ENCODE measurements around the gene KCNQ1. TPM values are rescaled to one million over a fixed set of nuclear protein-coding genes. Genes with fewer than 3 reads are reported as not detected.

Gene KCNQ1
- polyA plus RNA-seq, 1 of the 3 experiments (the other 2 are of a cell fraction): 0.05 TPM

GRCh38 chr11:2767071-2767470 lies 322.3 kb downstream of the KCNQ1 start:
- H3K36me3 ChIP-seq (replicated peaks in 1 of 2; ENCODE audit: control insufficient read depth in 1 of 2, insufficient read depth in 2 of 2, low read length in 1 of 2): no peaks in the 10 kb centered on the region
- no peak overlapping the region for H3K9ac ChIP-seq
- TF ChIP-seq, protein P1, sequence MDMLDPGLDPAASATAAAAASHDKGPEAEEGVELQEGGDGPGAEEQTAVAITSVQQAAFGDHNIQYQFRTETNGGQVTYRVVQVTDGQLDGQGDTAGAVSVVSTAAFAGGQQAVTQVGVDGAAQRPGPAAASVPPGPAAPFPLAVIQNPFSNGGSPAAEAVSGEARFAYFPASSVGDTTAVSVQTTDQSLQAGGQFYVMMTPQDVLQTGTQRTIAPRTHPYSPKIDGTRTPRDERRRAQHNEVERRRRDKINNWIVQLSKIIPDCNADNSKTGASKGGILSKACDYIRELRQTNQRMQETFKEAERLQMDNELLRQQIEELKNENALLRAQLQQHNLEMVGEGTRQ (IDR thresholded peaks at IDR 0.05; ENCODE audit: borderline replicate concordance, low read depth, low read length): no peak
- TF ChIP-seq MAX (IDR thresholded peaks at IDR 0.05; ENCODE audit: low read depth) (no peak), YY1 (IDR thresholded peaks at IDR 0.05; ENCODE audit: low read depth) (no peak), PBX3 (IDR thresholded peaks at IDR 0.05) (no peak), EZH2phosphoT487 (IDR thresholded peaks at IDR 0.05; ENCODE audit: borderline replicate concordance, low read depth) (no peak), MXI1 (IDR thresholded peaks at IDR 0.05; ENCODE audit: low read depth, low read length) (no peak), TCF12 (IDR thresholded peaks at IDR 0.05) (no peak), SIN3A (IDR thresholded peaks at IDR 0.05; ENCODE audit: borderline replicate concordance, low read depth, low read length) (no peak), ELF1 (IDR thresholded peaks at IDR 0.05) (no peak), USF1 (IDR thresholded peaks at IDR 0.05; ENCODE audit: borderline replicate concordance, low read depth) (no peak), NRF1 (IDR thresholded peaks at IDR 0.05; ENCODE audit: low read depth, low read length) (no peak), FOXM1 (IDR thresholded peaks at IDR 0.05; ENCODE audit: low read depth) (no peak), REST (IDR thresholded peaks at IDR 0.05; ENCODE audit: low read depth, low read length) (no peak), MEF2A (IDR thresholded peaks at IDR 0.05; ENCODE audit: borderline replicate concordance, low read depth) (no peak), RCOR1 (IDR thresholded peaks at IDR 0.05; ENCODE audit: low read length) (no peak), FOSL2 (IDR thresholded peaks at IDR 0.05; ENCODE audit: borderline replicate concordance, low read depth) (no peak)
- TF ChIP-seq, protein P2, sequence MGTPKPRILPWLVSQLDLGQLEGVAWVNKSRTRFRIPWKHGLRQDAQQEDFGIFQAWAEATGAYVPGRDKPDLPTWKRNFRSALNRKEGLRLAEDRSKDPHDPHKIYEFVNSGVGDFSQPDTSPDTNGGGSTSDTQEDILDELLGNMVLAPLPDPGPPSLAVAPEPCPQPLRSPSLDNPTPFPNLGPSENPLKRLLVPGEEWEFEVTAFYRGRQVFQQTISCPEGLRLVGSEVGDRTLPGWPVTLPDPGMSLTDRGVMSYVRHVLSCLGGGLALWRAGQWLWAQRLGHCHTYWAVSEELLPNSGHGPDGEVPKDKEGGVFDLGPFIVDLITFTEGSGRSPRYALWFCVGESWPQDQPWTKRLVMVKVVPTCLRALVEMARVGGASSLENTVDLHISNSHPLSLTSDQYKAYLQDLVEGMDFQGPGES (IDR thresholded peaks at IDR 0.05; ENCODE audit: low read depth, low read length): no peak
- no peaks in the 10 kb centered on the region for H3K27me3 ChIP-seq (ENCODE audit: insufficient read depth)
- POLR2A ChIA-PET: no interaction called here
- no peaks in the 10 kb centered on the region for H3K9me3 ChIP-seq
- no peak for DNase-seq
- no peaks in the 10 kb centered on the region for H3K9me2 ChIP-seq
- H2AFZ ChIP-seq (ENCODE audit: low read depth): no peak overlapping the region
- H4K20me1 ChIP-seq (ENCODE audit: insufficient read depth): no peaks in the 10 kb centered on the region
- H3F3A ChIP-seq (replicated peaks; ENCODE audit: insufficient read depth): peaks cover 4% of the 10 kb centered on the region
- no peaks in the 10 kb centered on the region for H3K79me2 ChIP-seq (ENCODE audit: insufficient read depth)
- peaks cover 4 to 16% of the 10 kb centered on the region in 2 experiments; a peak in 2 of 4 replicates for H3K4me1 ChIP-seq (ENCODE audit: control insufficient read depth in 1 of 2, insufficient read depth in 2 of 2, low read depth in 1 of 2, low read length in 1 of 2)
- no peak overlapping the region for H3K4me2 ChIP-seq
- H3K27ac ChIP-seq (ENCODE audit: low read depth in 2 of 2, low read length in 1 of 2): no peak overlapping the region
- CTCF ChIA-PET: interaction anchor here (1.3 to 1.4 kb wide), 2 partner anchors 10 to 121 kb away, joined by 3 to 4 read pairs; no protein-coding TSS in a partner anchor
- WGBS (ENCODE audit: low lambda C conversion rate): 68% methylated on average over 5 of the region's 5 CpGs
- H3K4me3 ChIP-seq (ENCODE audit: low read depth in 2 of 2, low read length in 1 of 2): no peak overlapping the region

All from SK-N-SH (cell line).